Measurements from ENCODE around the gene C9orf78. TPM values are rescaled to one million over a fixed set of nuclear protein-coding genes. Genes with fewer than 3 reads are reported as not detected.

C9orf78 gene
- total RNA-seq, 1 donor from 2014 or later: 53.6 TPM

DNA sequence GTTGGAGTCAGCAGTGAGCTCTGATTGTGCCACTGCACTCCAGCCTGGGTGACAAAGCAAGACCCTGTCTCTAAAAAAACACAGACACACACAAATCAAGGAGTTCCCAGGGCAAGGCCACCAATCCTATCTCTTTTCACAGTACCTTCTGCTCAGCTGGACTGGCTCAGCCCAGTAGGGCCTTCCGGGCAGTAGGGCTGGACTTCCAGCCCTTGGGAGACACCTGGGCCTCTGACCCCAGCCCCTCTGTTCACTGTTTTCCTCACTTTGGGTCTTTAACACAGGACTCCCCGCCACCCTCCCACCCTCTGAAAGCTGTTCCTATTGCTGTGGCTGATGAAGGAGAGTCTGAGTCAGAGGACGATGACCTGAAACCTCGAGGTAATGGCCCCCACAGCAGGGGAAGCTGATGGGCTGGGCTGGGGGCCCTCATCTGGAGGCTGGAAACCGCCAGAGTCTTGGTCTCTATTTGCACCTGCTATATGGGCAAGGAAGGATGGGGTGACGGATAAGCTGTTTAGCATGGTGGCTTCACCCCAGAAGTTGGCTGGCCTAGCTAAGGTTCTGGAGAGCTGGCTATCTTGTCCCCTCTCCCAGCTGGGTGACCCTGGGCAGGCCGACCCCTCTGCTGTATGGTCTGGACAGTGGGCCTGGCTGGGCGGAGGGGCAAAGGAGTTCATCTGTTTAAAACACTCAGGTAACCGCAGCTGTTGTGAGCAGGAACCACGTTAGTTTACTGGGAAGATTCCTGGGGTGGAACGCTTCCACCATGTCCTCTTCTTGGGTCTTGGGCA, 25.8 kb upstream of the C9orf78 start:
- TF ChIP-seq, protein P1, sequence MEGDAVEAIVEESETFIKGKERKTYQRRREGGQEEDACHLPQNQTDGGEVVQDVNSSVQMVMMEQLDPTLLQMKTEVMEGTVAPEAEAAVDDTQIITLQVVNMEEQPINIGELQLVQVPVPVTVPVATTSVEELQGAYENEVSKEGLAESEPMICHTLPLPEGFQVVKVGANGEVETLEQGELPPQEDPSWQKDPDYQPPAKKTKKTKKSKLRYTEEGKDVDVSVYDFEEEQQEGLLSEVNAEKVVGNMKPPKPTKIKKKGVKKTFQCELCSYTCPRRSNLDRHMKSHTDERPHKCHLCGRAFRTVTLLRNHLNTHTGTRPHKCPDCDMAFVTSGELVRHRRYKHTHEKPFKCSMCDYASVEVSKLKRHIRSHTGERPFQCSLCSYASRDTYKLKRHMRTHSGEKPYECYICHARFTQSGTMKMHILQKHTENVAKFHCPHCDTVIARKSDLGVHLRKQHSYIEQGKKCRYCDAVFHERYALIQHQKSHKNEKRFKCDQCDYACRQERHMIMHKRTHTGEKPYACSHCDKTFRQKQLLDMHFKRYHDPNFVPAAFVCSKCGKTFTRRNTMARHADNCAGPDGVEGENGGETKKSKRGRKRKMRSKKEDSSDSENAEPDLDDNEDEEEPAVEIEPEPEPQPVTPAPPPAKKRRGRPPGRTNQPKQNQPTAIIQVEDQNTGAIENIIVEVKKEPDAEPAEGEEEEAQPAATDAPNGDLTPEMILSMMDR (conservative IDR thresholded peaks at IDR 0.05; ENCODE audit: low read depth, low read length): no peak
- no peak overlapping the region for H3K4me3 ChIP-seq (ENCODE audit: low read depth, low read length)

DNA sequence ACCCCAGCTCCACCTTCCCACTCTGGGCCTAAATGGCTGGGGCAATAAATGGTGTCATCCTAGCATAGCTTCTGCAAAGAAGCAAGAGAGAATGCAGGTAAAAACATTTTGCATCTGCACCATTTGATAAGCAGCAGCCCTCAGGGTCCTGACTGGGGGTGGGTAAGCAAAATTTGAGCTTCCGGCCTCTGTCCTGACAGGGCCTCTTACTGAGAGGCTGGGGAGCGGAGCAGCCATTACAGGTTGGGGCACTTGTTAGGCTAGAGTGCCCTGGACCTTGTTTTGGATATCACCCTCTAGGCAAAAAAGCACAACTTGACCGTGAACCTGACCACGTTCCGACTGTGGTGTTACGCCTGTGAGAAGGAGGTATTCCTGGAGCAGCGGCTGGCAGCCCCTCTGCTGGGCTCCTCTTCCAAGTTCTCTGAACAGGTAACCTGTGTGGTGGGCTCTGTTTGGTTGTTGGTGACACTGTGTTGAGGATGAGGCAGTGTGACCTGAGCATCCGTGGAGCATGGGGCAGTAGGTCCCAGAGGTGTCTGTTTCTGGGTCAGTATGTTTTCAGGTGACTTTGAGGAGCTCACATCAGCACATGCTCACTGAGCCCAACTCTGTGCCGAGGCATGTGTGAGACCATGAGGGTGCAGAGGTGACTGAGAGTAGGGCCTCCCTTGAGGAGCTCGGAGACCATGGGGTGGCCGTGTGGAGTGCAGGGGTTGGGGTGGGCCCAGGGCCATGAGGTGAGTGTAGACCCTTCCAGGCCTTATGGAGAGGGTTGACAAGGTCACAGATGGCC, 23.3 kb upstream of the C9orf78 start:
- no peak for DNase-seq (ENCODE audit: low read depth)
- TF ChIP-seq, protein P1 (conservative IDR thresholded peaks at IDR 0.05; ENCODE audit: low read depth, low read length): no peak
- no peak overlapping the region for H3K4me3 ChIP-seq (ENCODE audit: low read depth, low read length)

More for the DNA sequence above, 25.8 kb upstream of the C9orf78 start:
- DNase-seq (ENCODE audit: low read depth): no peak

DNA sequence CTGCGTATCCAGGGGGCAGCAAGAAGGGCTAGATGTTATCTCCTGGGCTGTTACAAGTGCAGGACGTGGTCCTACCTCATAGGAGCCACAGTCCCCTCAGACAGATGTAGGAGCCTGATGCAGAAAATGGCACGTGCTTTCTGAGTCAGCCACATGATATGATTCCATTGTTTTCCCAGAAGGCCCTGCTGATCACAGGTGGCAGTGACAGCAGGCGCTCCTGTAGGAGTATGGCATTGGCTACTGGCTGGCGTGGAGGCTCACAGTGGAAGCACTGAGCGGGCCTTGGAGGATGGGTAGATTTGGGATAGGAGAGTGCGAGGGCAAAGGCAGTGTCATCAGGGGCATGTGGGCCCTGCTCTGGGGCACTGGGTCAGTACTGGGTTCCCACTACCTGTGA, 22.1 kb upstream of the C9orf78 start:
- DNase-seq (ENCODE audit: low read depth): no peak
- H3K4me3 ChIP-seq (ENCODE audit: low read depth, low read length): no peak overlapping the region
- TF ChIP-seq, protein P1 (conservative IDR thresholded peaks at IDR 0.05; ENCODE audit: low read depth, low read length): no peak

DNA sequence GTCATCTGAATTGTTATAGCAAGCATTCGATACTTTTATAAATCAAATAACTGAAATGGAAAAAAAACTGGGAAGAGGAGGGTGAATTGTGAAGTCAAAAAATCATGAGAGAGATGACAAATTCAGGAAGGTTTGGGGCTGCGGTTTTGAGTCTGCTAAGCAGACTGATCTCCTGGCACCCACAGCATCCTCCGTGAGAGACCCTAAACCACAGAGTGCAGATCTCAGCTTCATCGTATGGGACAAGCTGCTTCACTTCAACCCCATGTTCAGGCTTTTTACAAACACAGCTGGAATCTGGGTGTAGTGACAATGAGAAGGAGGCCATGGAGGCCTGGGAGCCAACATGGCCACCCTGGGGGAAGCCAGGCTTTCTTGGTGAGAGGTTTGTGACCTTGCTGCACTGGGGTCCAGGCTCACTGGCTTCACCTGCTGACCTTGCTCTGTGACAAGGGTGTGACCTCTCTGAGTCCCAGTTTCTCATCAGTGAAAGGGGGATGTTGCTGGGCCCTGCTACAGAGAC, 19.6 kb upstream of the C9orf78 start:
- no peak for DNase-seq (ENCODE audit: low read depth)
- H3K4me3 ChIP-seq (ENCODE audit: low read depth, low read length): no peak overlapping the region
- TF ChIP-seq, protein P1 (conservative IDR thresholded peaks at IDR 0.05; ENCODE audit: low read depth, low read length): no peak

DNA sequence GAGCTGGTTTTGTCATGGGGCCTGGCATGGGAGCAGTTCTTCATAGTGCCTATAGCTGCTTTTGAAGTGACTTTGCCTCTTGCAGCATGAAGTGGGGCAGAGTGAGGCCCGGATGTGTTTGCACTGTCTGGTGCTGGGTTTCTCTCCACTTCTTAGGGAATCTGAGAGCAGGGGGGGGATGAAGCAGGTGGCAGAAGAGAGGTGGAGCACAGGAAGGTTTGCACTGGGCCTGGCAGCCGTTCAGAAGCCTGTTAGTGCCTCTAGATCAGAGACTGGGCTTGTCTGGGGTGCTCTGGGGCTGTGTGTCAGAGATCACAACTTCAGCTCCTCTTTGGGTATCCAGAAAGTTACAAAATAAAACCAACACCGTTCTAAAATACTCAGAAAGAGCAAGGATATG, 18.5 kb upstream of the C9orf78 start:
- TF ChIP-seq, protein P1 (conservative IDR thresholded peaks at IDR 0.05; ENCODE audit: low read depth, low read length): no peak
- no peak for DNase-seq (ENCODE audit: low read depth)
- H3K4me3 ChIP-seq (ENCODE audit: low read depth, low read length): no peak overlapping the region

DNA sequence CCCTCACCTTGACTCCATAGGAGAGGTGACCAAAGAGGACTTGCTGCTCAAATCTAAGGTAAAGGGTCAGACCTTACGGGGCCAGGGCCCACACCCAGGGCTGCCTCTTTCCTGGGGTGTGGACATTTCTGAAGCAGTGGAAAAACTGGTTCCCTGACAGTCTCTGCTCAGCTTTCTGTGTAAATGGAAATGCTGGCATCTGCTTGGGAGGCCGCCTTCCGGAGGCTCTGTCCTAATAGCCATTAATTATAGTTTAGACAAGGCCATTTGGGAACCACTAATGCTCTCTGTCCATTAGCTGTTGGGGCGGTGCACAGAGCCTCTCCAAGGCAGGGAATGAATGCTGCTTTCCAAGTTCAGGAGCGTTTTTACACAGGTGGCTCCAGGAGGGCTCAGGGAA, 17.5 kb upstream of the C9orf78 start:
- TF ChIP-seq, protein P1 (conservative IDR thresholded peaks at IDR 0.05; ENCODE audit: low read depth, low read length): no peak
- DNase-seq (ENCODE audit: low read depth): no peak
- no peak overlapping the region for H3K4me3 ChIP-seq (ENCODE audit: low read depth, low read length)

Measured in epithelial cell of proximal tubule (primary cell).